ENCODE data around the gene SORBS2. TPM values are rescaled to one million over a fixed set of nuclear protein-coding genes. Genes with fewer than 3 reads are reported as not detected.

SORBS2 gene
- total and polyA plus RNA-seq, 2 donors (not counting 1 experiment from before 2014, with no cell fraction given), result 0.33 to 3.0 TPM

GRCh38 chr4:185805979-185806378 lies 6.0 kb downstream of the SORBS2 start:
- DNase-seq (ENCODE audit: low read depth in 2 of 2), result no peak
- Histone ChIP-seq H3K4me3 (replicated peaks in 1 of 4; ENCODE audit: control extremely low read depth in 1 of 4, insufficient read depth in 1 of 4, low read depth in 3 of 4, low read length in 4 of 4) (no peak overlapping the region), H3K79me2 (ENCODE audit: control insufficient read depth, insufficient read depth, low read length) (no peaks in the 10 kb centered on the region), H4K20me1 (ENCODE audit: control insufficient read depth, extremely low read depth, insufficient read depth, low read length) (no peaks in the 10 kb centered on the region), H3K36me3 (ENCODE audit: control insufficient read depth, insufficient read depth, low read length) (no peaks in the 10 kb centered on the region), H3K9me3 (ENCODE audit: control insufficient read depth, insufficient read depth, low read depth, low read length) (no peaks in the 10 kb centered on the region), H3K27me3 (ENCODE audit: control insufficient read depth, insufficient read depth, low read length) (no peaks in the 10 kb centered on the region), H3K9ac (ENCODE audit: insufficient read depth, low read length) (no peak overlapping the region), H3K4me2 (ENCODE audit: extremely low read depth, insufficient read depth, low read length) (no peak overlapping the region), H3K27ac (ENCODE audit: insufficient read depth, low read length) (no peak overlapping the region), H3K4me1 (ENCODE audit: control insufficient read depth, extremely low read depth, insufficient read depth, low read length) (no peaks in the 10 kb centered on the region), H2AFZ (ENCODE audit: low read length) (no peak overlapping the region)
- TF ChIP-seq EZH2 (IDR thresholded peaks at IDR 0.05; ENCODE audit: low read length, missing control alignments), result no peak
- TF ChIP-seq CTCF (conservative IDR thresholded peaks at IDR 0.05 in 1 of 2, IDR thresholded peaks at IDR 0.05 in 1 of 2; ENCODE audit: low read depth in 1 of 2, low read length in 2 of 2), result no peak

GRCh38 chr4:185805262-185805802 lies 6.7 kb downstream of the SORBS2 start:
- no peaks in the 10 kb centered on the region for H3K36me3 ChIP-seq (ENCODE audit: control insufficient read depth, insufficient read depth, low read length)
- H3K4me2 ChIP-seq (ENCODE audit: extremely low read depth, insufficient read depth, low read length), result no peak overlapping the region
- H3K4me3 ChIP-seq (replicated peaks in 1 of 4; ENCODE audit: control extremely low read depth in 1 of 4, insufficient read depth in 1 of 4, low read depth in 3 of 4, low read length in 4 of 4), result no peak overlapping the region
- H3K9ac ChIP-seq (ENCODE audit: insufficient read depth, low read length), result no peak overlapping the region
- no peaks in the 10 kb centered on the region for H4K20me1 ChIP-seq (ENCODE audit: control insufficient read depth, extremely low read depth, insufficient read depth, low read length)
- H3K27me3 ChIP-seq (ENCODE audit: control insufficient read depth, insufficient read depth, low read length), result no peaks in the 10 kb centered on the region
- no peaks in the 10 kb centered on the region for H3K4me1 ChIP-seq (ENCODE audit: control insufficient read depth, extremely low read depth, insufficient read depth, low read length)
- H2AFZ ChIP-seq (ENCODE audit: low read length), result no peak overlapping the region
- no peaks in the 10 kb centered on the region for H3K9me3 ChIP-seq (ENCODE audit: control insufficient read depth, insufficient read depth, low read depth, low read length)
- H3K79me2 ChIP-seq (ENCODE audit: control insufficient read depth, insufficient read depth, low read length), result no peaks in the 10 kb centered on the region
- no peak overlapping the region for H3K27ac ChIP-seq (ENCODE audit: insufficient read depth, low read length)
- TF ChIP-seq EZH2 (IDR thresholded peaks at IDR 0.05; ENCODE audit: low read length, missing control alignments), result no peak
- TF ChIP-seq CTCF (conservative IDR thresholded peaks at IDR 0.05 in 1 of 2, IDR thresholded peaks at IDR 0.05 in 1 of 2; ENCODE audit: low read depth in 1 of 2, low read length in 2 of 2), result no peak
- DNase-seq (ENCODE audit: low read depth in 2 of 2), result no peak

GRCh38 chr4:185803022-185803421 lies 9.0 kb downstream of the SORBS2 start:
- no peaks in the 10 kb centered on the region for H4K20me1 ChIP-seq (ENCODE audit: control insufficient read depth, extremely low read depth, insufficient read depth, low read length)
- no peaks in the 10 kb centered on the region for H3K27me3 ChIP-seq (ENCODE audit: control insufficient read depth, insufficient read depth, low read length)
- no peak for DNase-seq (ENCODE audit: low read depth in 2 of 2)
- H3K9me3 ChIP-seq (ENCODE audit: control insufficient read depth, insufficient read depth, low read depth, low read length), result no peaks in the 10 kb centered on the region
- no peak overlapping the region for H3K4me2 ChIP-seq (ENCODE audit: extremely low read depth, insufficient read depth, low read length)
- no peak overlapping the region for H3K9ac ChIP-seq (ENCODE audit: insufficient read depth, low read length)
- no peaks in the 10 kb centered on the region for H3K79me2 ChIP-seq (ENCODE audit: control insufficient read depth, insufficient read depth, low read length)
- no peak overlapping the region for H3K27ac ChIP-seq (ENCODE audit: insufficient read depth, low read length)
- TF ChIP-seq EZH2 (IDR thresholded peaks at IDR 0.05; ENCODE audit: low read length, missing control alignments) (no peak), CTCF (conservative IDR thresholded peaks at IDR 0.05 in 1 of 2, IDR thresholded peaks at IDR 0.05 in 1 of 2; ENCODE audit: low read depth in 1 of 2, low read length in 2 of 2) (no peak)
- H2AFZ ChIP-seq (ENCODE audit: low read length), result no peak overlapping the region
- no peaks in the 10 kb centered on the region for H3K4me1 ChIP-seq (ENCODE audit: control insufficient read depth, extremely low read depth, insufficient read depth, low read length)
- H3K36me3 ChIP-seq (ENCODE audit: control insufficient read depth, insufficient read depth, low read length), result no peaks in the 10 kb centered on the region
- H3K4me3 ChIP-seq (replicated peaks in 1 of 4; ENCODE audit: control extremely low read depth in 1 of 4, insufficient read depth in 1 of 4, low read depth in 3 of 4, low read length in 4 of 4), result no peak overlapping the region

All from fibroblast of lung (primary cell).